Stimulated activated CD4-positive, alpha-beta T cell treated with anti-CD3 and anti-CD28 coated beads, Interleukin-12 subunit alpha, Interleukin-12 subunit beta, amount 100 ng/mL, for 48 hours (primary cell): ENCODE results near the gene NUP214.
"Not testable (repeated sequence)": the region's sequence is repeated elsewhere in the genome, so short reads cannot be mapped to it uniquely, and the experiment has no call there.

ENCODE experiments used
- DNase-seq, 3 donors: peaks; one replicate each; pipeline ENCODE4 v3.0.0-alpha.2; 2020; ENCODE audit warnings: low read depth in 2 of 3, low spot score in 1 of 3

Gene NUP214

DNA sequence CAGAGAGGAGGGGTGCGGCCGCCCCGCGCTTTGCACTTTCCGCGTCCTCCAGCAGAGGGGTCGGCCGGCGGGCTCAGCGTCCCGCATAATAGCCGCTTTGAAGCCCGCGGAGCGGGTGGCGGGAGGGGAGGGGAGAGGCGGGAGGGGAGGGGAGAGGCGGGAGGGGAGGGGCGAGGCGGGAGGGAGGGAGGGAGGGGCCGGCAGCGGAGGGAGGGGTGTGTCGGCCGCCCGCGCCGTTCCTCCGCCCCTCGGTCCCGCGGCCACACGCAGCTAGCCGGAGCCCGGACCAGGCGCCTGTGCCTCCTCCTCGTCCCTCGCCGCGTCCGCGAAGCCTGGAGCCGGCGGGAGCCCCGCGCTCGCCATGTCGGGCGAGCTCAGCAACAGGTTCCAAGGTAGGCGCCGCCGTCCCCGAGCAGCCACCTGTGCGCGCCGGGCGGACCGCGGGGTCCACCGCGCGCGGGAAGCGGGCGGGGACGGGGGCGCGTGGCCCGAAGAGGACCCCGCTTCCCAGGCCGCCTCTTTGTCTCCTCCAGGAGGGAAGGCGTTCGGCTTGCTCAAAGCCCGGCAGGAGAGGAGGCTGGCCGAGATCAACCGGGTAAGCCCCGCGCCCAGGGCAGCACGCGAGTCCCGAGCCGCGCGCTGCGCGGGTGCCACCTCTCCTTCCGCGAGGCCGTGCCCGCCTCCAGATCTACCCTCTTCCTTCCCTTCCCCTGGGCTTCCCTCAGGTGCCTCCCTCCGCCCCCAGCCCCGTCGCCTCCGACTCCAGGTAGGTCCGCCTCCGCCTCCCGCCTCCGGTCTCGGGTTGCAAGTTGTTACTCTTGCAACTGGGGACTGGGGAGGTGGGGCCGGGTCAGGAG lies 28.9 kb upstream of the NUP214 start, which contains the start of gene AIF1L:
Gene AIF1L, plus strand, starts transcription at position 263 of the 857 bp plus-strand sequence. Its CDS starts 99 bp downstream, at position 362.
- DNase-seq: peak in 1 of 3 donors; percentile 9

DNA sequence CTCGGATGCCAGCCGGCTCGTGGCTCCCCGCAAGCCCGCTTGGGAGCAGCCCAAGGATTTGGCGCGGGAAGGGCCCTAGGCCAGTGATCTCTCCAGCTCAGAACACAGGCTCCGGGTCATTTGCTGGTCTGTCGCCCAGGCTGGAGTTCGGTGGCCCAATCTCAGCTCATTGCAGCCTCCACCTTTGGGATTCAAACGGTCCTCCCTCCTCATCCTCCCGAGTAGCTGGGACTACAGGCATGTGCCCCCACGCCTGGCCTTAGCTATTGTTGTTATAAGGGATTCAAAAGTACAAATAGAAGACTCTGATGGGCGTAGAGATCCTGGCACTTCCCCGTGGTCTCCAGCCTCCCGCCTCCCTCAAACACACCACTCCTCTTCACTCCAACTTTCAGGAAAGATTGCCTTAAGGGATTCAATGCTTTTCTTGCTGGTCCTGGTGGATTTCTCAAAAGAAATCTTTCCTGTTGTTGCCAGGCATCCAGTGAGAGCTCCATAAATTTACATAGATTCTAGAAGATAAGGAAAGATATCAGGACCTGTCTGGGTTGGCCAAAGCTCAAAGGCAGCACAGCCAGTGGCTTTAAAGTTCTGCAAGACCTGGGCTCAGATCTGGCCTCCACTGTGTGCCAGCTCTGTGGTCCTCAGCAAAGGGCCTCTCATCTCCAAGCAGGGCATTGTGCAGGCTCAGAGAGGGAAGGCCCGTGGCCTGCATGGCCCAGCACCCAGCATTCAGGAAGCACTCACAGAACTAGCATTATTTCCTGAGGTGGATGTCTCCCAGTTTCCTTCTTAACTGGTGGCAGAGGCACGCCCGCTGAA lies 28.0 kb upstream of the NUP214 start:
- no peak for DNase-seq

DNA sequence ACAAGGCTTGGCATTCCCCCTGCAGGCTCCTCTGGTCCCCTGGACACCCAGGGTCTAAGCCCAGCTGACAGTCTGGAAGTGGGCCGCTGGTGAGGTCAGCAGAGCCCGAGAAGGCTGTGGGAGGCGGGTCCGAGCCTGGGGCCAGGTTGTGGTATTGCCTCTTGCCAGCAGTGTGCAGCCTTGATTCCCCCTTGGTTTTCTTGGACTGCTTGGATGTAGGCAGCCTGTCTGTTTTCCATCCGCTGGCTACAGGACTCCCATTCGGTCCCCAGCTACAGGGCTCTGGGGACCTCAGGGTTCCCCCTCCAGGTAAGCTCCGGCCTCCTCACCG lies 27.5 kb upstream of the NUP214 start:
- DNase-seq: no peak

DNA sequence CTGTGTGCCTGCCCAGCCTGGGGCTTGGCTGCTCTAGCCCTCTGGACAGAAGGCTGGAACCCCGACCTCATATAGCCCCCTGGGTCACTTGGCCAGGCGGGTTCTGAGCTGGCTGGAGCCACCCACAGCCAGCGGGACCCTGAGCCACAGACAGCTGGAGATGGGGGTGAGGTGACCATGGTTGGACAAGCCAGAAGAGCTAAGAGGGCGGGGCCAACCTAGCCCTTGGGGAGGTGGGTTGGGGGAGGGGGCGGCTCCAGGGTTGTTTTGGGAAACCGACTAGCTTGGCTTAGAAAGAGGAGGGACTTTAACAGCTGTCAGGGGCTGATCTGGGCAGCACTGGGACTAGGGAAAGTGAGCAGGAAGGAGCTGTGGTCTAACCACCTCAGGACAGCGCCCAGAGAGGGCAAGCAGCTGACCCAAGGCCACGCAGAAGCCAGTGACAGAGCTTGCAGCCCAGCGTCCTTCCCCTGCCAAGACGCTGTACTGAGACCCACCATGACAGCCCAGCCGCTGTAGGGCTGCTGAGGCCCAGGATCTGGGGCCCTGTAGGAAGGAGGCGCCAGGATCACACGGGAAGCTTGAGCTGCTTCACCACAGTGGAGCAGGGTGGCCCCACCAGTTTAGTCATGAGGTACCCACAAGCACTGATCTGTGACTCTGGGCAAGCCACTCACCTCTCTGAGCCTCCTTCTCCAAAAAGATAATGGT lies 26.8 kb upstream of the NUP214 start:
- no peak for DNase-seq

DNA sequence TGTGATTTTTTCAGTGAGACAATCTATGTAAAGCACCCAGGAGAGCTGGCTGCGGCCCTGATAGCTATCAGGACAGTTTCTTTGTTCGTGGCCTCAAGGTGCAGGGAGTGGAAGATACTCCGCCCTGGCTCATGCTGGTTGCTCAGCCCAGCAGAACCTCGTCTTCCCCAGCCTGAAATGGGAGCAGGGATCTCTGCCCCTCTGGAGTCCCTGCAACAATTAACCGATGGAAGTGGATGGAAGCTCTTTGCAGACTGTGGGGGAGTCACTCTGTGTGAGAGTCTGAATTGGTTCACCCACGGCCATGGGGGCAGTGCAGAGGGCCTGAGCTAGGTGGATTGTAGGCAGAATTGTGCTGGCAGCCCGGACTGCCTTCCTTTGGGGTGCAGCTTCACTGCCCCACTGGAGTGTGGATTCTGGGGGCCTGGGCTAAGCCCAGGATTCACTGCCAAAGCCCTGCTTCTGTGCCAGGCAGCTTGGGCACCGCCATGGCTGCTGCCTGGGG lies 26.2 kb upstream of the NUP214 start:
- DNase-seq: no peak

DNA sequence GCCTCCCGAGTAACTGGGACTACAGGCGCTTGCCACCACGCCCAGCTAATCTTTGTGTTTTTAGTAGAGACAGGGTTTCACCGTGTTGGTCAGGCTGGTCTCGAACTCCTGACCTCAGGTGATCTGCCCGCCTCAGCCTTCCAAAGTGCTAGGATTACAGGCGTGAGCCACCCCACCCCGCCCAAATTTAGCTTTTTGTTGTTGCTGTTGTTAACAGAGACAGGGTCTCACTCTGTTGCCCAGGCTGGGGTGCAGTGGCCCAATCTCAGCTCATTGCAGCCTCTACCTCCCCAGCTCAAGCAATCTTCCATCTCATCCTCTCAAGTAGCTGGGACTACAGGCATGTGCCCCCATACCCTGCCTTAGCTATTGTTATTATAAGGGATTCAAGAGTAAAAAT lies 25.5 kb upstream of the NUP214 start:
- DNase-seq: not testable (repeated sequence)

DNA sequence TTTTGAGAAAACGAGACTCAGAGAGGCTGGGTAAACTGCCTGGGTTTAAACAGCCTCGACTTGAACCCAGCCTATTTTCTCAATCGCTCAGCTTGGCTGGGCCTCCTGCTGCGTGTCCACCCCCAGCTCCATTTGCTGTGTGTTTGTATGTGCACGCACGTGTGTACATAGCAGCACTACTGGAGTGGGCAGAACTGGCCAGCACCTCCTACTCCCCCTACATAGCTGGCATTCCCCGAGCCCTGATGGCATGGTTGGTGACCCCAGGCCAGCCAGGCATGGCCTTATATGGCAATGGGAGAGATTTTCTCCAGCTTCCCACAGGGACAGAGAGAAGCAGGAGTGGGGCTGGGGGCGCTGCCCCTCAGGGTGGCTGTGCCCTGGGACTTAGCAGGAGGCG lies 24.9 kb upstream of the NUP214 start:
- no peak for DNase-seq

DNA sequence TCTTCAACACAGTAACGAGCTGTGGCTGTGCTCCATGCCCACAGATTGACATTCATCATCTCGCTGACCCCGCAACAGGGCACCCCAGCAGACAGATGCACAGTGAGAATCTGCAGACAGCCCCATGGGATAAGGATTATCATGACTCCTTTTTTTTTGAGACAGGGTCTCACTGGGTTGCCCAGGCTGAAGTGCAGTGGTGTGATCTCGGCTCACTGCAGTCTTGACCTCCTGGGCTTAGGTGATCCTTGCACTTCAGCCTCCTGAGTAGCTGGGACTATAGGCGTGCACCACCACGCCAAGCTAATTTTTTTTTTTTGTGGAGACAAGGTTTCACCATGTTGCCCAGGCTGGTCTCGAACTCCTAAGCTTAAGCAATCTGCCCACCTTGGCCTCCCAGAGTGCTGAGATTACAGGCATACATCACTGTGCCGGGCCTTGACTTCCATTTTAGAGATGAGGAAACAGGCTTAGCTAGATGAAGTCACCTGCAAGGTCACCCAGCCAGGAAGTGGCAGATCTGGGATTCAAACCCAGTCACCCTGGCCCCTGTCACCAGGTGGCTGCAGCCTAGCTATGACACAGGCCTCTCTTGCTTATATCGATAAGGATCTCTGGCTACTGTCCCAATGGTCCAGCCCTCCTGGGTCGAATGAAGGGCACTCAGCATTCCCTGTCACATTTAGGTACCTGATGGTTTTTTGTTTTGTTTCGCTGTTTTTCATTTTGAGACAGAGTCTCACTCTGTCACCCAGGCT lies 24.0 kb upstream of the NUP214 start:
- DNase-seq: no peak

DNA sequence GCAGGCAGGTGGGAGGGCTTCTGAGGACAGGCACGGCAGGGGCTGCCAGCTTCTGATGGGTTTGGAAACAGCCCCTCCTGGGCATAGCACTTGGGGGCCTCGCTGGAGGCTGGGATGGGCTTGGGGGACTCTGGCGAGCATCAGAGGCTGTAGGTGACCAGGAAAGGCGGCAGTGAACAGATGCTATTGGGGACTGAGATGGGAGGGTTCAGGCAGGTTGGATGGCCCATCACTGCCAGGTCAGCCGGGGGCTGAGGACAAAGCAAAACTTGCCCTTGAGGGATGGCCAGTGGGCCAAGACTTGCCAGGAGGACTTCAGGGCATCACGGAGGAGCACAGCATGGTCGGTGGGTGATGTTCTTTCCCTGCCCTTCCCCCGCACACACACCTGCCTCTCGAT lies 22.4 kb upstream of the NUP214 start:
- DNase-seq: no peak

DNA sequence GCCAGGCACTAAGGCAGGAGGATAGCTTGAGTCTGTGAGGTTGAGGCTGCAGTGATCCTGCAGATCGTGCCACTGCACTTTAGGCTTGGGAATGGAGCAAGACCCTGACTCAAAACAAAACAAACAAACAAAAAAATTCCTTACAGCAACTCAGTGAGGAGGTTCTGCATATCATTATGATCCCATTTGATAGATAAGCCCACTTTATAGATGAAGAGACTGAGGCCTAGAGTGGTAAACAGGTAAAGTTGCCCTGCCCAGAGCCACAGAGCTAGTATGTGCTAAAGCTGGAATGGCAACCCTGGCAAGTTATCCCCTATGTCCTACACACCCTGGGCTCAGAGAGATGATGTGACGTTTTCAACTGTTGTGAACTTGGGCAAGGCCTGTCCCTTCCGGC lies 21.9 kb upstream of the NUP214 start:
- DNase-seq: no peak

DNA sequence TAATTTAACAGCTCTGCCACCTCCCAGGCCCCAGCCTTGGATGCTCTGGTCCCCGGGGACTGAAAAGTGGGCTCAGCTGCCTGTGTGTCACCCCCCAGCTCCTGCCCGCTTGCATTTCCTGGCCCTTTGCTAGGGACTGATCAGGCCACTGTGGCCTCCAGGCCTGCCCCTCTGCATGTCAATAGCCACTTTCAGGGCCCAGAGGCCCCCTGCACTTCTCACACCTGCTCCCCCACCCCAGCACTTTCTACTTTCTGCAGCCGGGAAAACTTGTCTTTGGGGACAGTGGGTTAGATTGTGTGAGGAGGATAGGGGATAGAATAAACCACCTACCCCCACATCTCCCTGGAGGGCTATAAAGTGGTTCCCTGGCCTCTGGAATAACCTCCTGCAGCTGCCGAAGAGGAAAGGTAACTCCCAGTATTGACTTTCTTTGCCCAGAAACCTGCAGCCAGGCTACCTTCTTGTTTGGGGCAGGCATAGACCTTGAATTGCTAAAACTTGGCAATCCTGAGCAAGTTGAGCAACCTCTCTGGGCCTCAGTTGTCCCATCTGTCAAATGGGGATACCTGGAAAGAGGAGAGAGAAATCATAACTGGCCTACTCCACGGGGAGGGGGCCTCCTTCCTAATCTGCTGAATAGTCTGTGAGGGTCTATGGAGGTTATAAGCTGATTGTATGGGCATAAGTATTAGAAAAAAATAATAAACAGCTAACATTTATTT lies 21.2 kb upstream of the NUP214 start:
- no peak for DNase-seq

DNA sequence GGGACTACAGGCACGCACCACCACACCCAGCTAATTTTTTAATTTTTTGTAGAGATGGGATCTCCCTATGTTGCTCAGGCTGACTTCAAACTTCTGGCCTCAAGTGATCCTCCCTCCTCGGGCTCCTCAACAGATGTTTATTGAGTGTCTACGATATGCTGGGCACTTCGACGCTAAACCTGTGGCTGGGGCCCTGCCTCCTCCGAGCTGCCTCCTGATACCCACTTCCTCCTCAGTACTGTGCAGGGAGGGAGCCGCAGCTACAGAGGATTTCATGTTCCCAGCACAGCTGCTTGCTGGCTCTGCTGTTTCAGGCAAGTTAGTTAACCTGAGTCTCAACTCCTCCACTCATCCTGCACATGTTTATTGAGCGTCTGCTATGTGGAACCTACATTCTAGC lies 19.4 kb upstream of the NUP214 start:
- no peak for DNase-seq

DNA sequence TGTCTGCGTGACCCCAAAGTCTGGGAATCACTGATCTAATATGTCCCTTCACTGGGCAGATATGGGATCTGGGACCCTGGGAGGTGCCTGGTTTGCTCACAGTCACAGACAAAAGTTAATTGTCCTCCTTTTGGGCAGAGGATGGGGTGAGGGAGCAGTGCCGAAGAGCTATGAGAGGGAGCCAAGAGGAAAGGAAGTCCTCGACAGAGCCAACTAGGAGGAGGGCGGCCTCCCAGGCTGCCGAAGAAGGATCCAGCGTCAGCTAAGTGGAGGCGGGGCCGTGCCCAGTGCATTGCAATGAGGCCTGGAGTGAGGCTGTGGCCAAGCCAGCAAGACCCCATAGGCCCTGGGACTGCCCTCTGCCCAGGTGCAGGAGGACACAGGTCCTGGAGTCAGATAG lies 17.6 kb upstream of the NUP214 start:
- DNase-seq: no peak

DNA sequence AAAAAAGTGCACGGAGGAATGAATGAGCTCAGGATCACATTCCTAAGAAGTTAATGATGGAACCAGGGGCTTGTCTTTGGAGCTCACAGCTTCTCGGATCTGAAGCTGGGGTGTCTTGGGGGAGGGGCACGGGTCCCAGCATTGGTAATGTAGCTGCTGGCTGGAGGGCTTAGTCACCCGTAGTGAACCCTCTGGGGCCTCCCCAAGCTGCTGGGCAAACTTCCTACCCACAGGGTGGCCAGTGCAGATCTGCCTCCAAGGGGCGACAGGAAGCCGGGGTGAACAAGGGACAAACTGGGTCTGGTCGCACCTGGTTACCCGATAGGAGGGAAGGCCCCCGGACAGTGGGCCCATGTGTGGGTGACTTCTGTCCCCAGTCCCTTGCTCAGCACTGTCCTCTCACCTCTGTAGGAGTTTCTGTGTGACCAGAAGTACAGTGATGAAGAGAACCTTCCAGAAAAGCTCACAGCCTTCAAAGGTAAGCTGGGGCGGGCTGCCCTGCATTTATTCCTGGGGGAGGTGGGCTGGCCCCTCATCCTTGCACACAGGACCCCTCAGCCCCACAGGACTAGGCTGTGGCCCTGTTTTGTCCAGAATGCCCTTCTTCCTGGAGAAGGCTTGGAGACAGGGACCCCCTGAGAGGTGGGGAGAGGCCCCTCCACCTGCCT lies 14.1 kb upstream of the NUP214 start:
- no peak for DNase-seq

DNA sequence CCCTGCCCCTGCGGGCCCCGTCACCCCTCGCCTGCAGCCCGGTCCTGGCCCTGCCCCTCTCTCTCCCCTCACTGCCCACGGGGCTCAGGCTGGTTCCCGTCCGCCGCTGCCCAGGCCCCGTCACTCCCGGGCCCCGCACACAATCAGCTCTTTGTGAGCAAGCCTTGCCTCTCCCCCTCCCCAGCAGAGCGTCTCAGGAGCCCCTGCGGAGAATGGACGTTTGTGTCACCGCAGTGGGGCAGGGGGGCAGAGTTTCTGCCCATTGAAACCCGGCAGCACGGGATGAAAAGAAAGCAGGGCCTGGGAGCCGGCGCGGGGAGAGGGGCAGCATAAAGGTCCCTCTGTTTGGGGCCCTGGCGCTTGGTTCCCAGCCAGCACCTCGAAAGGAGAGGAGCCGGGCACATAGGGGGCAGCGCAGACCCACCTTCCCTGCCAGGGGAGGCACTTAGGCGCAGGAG lies 13.5 kb upstream of the NUP214 start:
- DNase-seq: no peak

DNA sequence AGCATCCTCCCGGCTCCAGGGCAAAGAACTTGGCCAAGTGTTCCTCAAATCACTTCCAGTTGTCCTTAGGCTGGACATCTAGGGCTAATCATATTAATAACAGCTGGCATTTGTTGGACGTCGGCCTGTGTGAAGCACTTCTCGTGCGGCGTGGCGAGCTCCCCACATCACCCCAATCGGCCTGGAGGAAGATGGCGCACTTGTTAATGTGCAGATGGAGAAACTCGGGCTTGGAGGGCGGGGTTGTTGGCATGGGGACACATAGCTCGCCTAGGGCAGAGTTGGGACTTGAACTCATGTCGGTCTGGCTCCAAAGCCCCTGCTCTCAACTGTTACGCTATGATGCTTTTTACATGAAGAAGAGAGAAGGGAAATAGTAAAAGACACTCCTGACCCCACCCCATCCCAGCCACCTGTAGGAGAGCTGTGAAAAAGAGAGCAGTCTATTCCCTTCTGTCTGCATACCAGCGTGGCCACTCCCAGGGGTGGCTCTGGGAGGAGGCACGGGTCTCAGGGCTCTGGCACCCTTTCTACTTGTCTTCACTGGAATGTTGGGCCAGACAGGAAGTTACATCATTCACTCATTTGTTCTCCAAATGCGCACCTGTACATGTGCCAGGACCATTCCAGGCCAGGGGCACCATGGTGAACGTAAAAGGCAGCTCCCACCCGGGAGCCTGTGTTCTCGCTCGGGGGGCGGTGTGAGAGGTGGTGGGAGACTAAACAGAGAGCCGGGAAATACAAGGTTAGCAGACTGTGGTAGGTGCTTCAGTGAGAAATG lies 12.8 kb upstream of the NUP214 start:
- DNase-seq: no peak

DNA sequence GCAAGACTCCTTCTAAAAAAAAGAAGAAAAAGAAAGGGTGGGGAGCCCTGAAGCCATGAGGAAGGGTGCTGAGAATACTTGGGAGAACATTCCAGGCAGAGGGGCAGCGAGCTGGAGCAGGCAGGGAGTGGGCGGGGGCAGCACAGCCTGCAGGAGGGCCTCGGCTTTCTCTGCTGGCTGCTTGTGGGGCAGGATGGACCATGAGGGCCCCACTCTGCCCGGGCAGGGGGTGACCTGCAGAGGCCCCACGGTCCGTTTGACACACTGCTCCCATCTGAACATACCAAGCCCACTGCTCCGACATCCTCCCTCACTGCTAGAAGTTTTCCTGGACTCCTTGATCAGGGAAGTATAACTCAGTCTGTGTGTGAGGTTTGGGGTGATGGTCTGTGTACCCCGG lies 11.7 kb upstream of the NUP214 start:
- no peak for DNase-seq

DNA sequence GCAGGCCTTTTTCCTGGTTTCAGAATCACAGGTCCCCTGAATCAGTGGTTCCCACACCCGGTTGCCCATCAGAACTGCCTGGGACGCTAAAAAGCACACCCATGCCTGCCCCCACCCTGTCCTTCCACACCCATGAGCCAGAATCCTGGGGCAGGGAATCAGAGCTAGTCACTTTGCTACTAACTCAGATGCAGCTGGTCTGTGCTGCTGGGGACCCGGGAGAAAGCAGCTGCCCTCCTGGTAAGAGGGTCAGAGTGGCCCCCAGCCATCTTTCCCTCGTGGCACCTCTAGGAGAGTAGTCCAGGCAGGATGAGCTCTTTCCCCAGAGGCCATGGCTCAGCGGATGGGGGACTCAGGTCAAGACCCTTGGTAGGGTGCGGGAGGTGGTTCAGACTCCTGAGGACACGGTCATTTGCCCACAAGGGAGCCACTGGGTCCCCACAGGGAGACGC lies 11.3 kb upstream of the NUP214 start:
- DNase-seq: no peak

DNA sequence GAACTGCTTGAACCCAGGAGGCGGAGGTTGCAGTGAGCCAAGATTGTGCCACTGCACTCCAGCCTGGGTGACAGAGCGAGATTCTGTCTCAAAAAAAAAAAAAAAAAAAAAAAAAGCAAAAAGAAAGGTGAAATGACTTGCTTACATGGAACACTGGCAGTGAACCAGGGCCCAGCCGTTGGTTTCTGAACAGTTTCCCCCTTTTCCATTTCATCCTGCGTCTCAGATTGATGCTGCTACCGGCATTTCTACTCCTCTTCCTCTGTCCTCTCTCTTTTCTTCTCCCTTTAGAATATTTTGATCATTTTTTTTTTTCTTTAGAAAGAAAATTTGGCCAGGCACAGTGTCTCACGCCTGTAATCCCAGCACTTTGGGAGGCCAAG lies 10.0 kb upstream of the NUP214 start:
- not testable (repeated sequence) for DNase-seq
